ENCODE results near the gene RGS13.

GRCh38 chr1:192592981-192593708, 42.8 kb upstream of the RGS13 start:
- TF ChIP-seq POLR2AphosphoS5 (IDR thresholded peaks at IDR 0.05): peak; percentile 33 to 70 (median 62)
- TF ChIP-seq, protein P1, sequence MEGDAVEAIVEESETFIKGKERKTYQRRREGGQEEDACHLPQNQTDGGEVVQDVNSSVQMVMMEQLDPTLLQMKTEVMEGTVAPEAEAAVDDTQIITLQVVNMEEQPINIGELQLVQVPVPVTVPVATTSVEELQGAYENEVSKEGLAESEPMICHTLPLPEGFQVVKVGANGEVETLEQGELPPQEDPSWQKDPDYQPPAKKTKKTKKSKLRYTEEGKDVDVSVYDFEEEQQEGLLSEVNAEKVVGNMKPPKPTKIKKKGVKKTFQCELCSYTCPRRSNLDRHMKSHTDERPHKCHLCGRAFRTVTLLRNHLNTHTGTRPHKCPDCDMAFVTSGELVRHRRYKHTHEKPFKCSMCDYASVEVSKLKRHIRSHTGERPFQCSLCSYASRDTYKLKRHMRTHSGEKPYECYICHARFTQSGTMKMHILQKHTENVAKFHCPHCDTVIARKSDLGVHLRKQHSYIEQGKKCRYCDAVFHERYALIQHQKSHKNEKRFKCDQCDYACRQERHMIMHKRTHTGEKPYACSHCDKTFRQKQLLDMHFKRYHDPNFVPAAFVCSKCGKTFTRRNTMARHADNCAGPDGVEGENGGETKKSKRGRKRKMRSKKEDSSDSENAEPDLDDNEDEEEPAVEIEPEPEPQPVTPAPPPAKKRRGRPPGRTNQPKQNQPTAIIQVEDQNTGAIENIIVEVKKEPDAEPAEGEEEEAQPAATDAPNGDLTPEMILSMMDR (IDR thresholded peaks at IDR 0.05): no peak
- TF ChIP-seq POLR2A (IDR thresholded peaks at IDR 0.05): no peak
- TF ChIP-seq EP300 (IDR thresholded peaks at IDR 0.05): peak in 2 of 4 donors; percentile 71 to 83
